Endothelial cell of umbilical vein (primary cell): ENCODE results near the gene RAD51B.

Source experiments
- CTCF ChIP-seq, 2 donors: IDR thresholded peaks; 1 replicate in 1 of 2; 2 replicates in 1 of 2; pipeline ENCODE4 v1.5.1; 2011; ENCODE audit warnings: low read length in 2 of 2, mild to moderate bottlenecking in 2 of 2, moderate library complexity in 2 of 2, control low read depth in 1 of 2, inconsistent platforms in 1 of 2, low read depth in 1 of 2; ENCODE audit not compliant: insufficient read depth in 1 of 2; ENCODE audit errors: extremely low read depth in 1 of 2
- EZH2 ChIP-seq: IDR thresholded peaks from 2 replicates; pipeline ENCODE4 v1.6.1; 2012; ENCODE audit warnings: borderline replicate concordance, low read depth, mild to moderate bottlenecking, moderate library complexity, low read length, inconsistent platforms; ENCODE audit not compliant: severe bottlenecking
- JUN ChIP-seq: IDR thresholded peaks from 2 replicates; pipeline ENCODE4 v1.6.1; 2011; ENCODE audit warnings: borderline replicate concordance, low read depth; ENCODE audit not compliant: insufficient read length, insufficient read depth

GRCh38 chr14:68466491-68466977 is 647.0 kb downstream of the RAD51B start:
- no peak for TF ChIP-seq CTCF (IDR thresholded peaks at IDR 0.05; ENCODE audit: extremely low read depth in 1 of 2, insufficient read depth in 1 of 2, low read depth in 1 of 2, low read length in 2 of 2)
- no peak for TF ChIP-seq EZH2
- TF ChIP-seq JUN: no peak
